Stimulated activated CD8-positive, alpha-beta memory T cell treated with anti-CD3 and anti-CD28 coated beads, Interleukin-12 subunit alpha, Interleukin-12 subunit beta, amount 100 ng/mL, for 24 hours (primary cell): Measurements from ENCODE around the gene TOGARAM2.
"Not testable (repeated sequence)": the region's sequence is repeated elsewhere in the genome, so short reads cannot be mapped to it uniquely, and the experiment has no call there.

ENCODE experiments used
- DNase-seq: peaks from one replicate; pipeline ENCODE4 v3.0.0-alpha.2; 2020; ENCODE audit errors: extremely low read depth

TOGARAM2 gene

GRCh38 chr2:29072971-29073725 is 92.0 kb downstream of the TOGARAM2 start:
- no peak for DNase-seq

GRCh38 chr2:29073933-29074332 is 92.8 kb downstream of the TOGARAM2 start:
- DNase-seq: no peak

- no peak for DNase-seq
These were observed 93.3 kb downstream of the TOGARAM2 start, which contains the start of gene PCARE for GRCh38 chr2:29074411-29074810. Gene PCARE (minus strand): TSS chr2:29074523. CDS start chr2:29074261, 262 bp downstream.

GRCh38 chr2:29075894-29076705 is 95.0 kb downstream of the TOGARAM2 start:
- DNase-seq: no peak

GRCh38 chr2:29079887-29080286 is 98.8 kb downstream of the TOGARAM2 start:
- no peak for DNase-seq

- no peak for DNase-seq
These were observed 100.0 kb downstream of the TOGARAM2 start for GRCh38 chr2:29080886-29081743.

- DNase-seq: no peak
These were observed 101.9 kb downstream of the TOGARAM2 start for GRCh38 chr2:29082804-29083495.

GRCh38 chr2:29084554-29084953 is 103.5 kb downstream of the TOGARAM2 start:
- no peak for DNase-seq

- not testable (repeated sequence) for DNase-seq
These were observed 109.2 kb downstream of the TOGARAM2 start for GRCh38 chr2:29090311-29090710.

GRCh38 chr2:29096969-29097368 is 115.9 kb downstream of the TOGARAM2 start:
- no peak for DNase-seq

GRCh38 chr2:29097569-29097968 is 116.5 kb downstream of the TOGARAM2 start:
- DNase-seq: no peak

GRCh38 chr2:29100564-29100963 is 119.5 kb downstream of the TOGARAM2 start:
- no peak for DNase-seq
